GM18907 (cell line): Measurements from ENCODE around the gene FBP1.
"Not testable (repeated sequence)": the region's sequence is repeated elsewhere in the genome, so short reads cannot be mapped to it uniquely, and the experiment has no call there.

Experiments used
- ATAC-seq: cut with Tn5 transposase; IDR thresholded peaks from one replicate; pipeline ENCODE4 v1.9.1; 2021; ENCODE audit warnings: mild to moderate bottlenecking, moderate library complexity; ENCODE audit not compliant: unreplicated experiment

FBP1 gene

GRCh38 chr9:94586316-94586715 lies 53.0 kb downstream of the FBP1 start:
- ATAC-seq, result no peak

GRCh38 chr9:94584555-94584954 lies 54.8 kb downstream of the FBP1 start:
- ATAC-seq, result no peak

- no peak for ATAC-seq
Observed at GRCh38 chr9:94581728-94582127, 57.6 kb downstream of the FBP1 start.

GRCh38 chr9:94577571-94577970 lies 61.7 kb downstream of the FBP1 start:
- no peak for ATAC-seq

DNA sequence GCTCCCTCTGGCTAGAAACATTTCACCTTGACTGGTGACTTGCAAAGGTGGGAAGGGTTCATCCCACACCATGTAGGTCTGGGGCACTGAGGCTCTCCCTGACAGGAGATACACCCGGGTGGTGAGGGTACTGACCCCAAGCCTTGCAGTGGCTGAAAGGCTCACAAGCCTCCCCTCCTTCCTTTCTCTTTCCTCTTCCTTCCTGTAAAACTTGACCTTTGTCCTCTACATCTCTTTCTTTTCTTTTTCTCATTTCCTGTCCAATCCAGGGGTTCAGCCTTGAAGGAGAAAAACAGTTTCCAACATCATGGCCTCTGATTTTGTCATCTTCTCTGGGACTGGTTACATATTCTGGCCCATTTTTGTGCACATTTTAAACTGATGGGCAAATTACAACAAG lies 62.3 kb downstream of the FBP1 start:
- ATAC-seq, result no peak

DNA sequence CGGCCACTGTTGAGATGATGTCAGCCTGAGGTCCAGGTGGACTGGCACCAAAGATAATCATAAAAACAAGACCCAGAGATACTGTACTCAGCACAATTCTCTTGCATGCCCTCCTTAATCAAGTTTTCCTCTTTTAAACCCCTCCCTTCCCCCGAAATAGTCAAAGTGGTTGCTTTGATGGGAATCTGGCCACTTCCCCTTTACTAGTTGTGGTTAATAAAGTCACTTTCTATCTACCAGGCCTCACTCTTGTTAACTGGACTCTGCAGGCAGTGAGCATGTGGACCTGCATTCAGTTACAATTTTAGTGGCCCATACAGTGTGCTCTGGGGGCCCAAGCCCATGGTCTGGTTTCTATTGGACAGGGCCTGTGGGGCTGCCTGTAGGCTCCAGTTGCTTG lies 63.2 kb downstream of the FBP1 start:
- no peak for ATAC-seq

- ATAC-seq, result no peak
Observed at GRCh38 chr9:94568972-94569712, 70.2 kb downstream of the FBP1 start.

- no peak for ATAC-seq
Observed at GRCh38 chr9:94568250-94568889, 70.9 kb downstream of the FBP1 start.

- ATAC-seq, result no peak
Observed at GRCh38 chr9:94567271-94567670, 72.0 kb downstream of the FBP1 start.

DNA sequence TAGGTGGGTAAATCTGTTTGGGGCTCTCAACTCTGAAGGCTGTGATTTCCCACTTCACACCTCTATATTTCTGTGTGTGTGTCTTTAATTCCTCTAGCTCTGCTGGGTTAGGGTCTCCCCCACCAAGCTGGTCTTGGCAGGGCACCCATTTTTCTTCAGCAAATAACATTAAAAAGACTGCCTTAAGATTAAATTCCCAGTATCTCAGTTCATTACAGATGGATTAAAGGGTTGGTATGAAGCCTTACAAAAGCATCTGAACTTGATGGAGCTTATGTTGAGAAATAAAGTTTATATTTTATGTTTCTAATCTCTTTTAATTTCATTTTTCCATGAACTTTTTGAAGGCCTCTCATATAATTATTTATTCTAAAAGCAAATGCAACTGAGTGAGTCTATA lies 72.8 kb downstream of the FBP1 start:
- no peak for ATAC-seq

GRCh38 chr9:94564279-94564678 lies 75.0 kb downstream of the FBP1 start:
- not testable (repeated sequence) for ATAC-seq

DNA sequence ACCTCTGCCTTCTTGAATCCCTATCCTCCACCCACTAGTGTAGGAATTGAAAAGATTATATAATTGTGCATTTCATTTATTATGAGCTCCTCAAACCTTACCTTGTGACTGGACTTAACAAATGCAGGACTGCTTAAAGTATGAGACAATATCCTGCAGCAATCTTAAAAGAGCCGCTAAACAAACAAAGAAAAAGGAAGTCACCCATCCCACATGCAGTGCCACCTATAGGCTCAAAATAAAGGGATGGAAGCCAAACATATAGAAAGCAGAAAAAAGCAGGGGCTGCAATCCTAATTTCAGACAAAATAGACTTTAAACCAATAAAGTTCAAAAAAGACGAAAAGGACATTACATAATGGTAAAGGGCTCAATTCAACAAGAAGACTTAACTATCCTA lies 75.8 kb downstream of the FBP1 start:
- ATAC-seq, result no peak

GRCh38 chr9:94560237-94560636 lies 79.1 kb downstream of the FBP1 start:
- no peak for ATAC-seq

DNA sequence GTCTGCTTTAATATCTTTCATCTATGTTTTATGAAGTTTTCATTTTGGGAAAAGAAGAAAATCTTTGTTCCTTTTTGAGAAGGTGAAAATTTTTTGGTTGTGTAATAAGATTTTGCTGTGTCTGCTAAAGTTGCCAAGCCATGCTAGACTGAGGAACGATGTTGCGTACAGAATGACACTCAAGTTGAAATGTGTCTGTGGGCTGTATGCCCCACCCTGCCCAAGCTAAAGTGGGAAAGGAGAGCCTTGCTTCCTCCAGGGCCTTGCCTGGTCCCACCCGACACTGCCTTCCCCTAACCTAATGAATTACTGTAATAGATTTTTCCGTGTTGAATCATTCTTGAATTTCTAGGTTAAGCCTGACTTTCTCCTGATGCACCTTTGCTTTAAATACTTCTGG lies 81.9 kb downstream of the FBP1 start:
- no peak for ATAC-seq

GRCh38 chr9:94554439-94555331 lies 84.6 kb downstream of the FBP1 start, which contains the start of gene PCAT7:
Gene PCAT7 (plus strand): TSS chr9:94555083.
- no peak for ATAC-seq

GRCh38 chr9:94554078-94554438 lies 85.3 kb downstream of the FBP1 start:
- no peak for ATAC-seq
